Nucleus accumbens (tissue), 56 donors: Measurements from ENCODE around the gene ZDHHC7.

Experiments
- DNase-seq, 56 donors: peaks; one replicate each; lab custom pipeline; 2025; lab: John Stamatoyannopoulos, UW

ZDHHC7 gene

DNA sequence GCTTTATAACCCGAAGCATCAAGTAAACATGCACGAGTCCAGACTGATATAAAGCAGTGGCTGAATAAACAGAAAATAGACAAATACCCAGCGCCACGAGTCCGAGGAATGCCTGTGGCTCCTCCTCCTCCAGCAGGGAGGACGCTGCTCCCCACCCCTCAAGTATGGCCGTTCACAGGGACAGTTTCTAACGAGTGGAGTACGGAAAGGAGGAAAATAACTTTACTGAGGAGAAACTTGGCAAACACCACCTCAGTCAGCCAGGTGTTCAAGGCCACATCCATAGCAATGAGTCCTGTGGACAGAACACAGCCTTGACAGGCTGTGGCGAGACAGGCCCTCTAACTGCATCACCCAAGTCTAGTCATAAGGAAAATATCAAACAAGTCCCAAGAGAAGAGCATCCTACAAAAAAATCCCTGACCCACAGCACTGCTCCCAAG is 9.2 kb downstream of the ZDHHC7 start:
- DNase-seq = no peak

DNA sequence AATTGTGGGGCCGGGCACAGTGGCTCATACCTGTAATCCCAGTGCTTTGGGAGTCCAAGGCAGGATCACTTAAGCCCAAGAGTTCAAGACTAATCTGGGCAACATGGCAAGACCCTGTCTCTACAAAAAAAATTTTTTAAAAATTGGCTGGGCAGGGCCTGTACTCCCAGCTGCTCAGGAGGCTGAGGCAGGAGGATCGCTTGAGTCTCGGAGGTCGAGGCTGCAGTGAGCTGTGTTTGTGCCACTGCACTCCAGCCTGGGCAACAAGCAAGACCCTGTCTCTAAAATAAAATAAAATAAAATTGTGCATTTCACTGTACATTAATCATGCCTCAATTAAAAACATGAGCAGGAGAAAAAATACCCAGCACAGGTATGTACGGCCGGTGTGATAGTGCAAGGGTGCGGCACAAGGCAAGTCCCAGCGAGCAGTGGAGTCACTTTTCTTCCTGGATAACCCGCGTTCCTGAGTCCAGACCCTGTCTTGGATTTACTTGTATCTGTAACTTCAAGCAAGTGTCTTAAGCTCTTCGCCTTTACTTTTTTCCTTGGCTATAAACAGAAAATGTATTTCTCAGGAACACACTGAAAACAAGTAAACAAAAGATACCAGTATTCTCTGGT is 11.4 kb downstream of the ZDHHC7 start:
- no peak for DNase-seq

DNA sequence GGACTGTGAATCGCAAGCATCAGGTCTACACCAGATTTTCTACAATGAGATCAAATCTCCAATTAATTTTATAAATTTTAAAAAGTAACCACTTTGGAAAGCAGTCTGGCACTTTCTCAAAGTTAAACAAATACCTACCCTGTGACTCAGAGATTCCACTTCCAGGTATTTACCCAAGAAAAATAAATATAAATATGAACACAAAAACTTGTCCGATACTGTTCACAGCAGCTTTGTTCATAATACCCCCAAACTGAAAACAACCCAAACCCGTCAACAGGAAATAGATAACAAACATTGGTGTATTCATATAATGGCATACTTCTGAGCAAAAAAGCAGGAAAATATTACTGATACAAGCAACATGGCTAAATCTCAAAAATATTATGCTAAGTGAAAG is 12.1 kb downstream of the ZDHHC7 start:
- no peak for DNase-seq

DNA sequence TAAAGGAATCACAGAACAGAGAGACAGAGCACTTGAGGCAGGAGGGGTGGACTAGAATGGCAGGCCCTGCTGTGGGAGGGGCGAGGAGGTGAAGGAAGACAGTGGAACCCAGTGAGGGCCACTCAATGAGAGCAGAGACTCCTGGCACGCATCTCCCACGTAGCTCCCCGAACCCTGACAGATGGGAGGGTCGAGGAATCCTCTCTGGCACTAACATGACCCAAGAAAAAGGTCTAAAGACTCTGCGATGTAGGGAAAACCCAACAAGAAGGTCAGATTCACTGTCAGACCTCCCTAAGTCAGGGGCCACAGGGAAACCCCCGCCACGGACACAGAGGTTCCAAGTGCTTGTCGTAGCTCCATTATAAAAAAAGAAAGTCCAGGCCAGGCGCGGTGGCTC is 15.0 kb downstream of the ZDHHC7 start:
- DNase-seq = no peak

DNA sequence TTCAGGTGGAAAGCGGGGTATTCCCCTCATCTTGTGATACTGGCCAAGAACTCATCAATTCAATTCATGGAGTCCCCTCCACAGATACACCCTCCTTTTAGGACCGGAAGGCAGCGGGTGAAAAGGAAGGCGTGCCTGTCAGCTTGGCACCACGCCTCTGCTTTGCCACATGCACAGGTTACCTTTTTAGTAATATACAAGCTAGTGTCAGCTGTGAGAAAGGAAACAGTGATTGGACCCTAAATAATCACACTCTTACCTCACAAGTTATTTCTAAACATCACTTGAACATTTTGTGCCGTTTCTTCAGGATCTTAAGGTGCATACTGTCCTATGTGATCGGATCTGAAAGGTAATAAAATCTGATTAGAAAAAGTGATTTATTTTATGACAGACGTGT is 15.7 kb downstream of the ZDHHC7 start:
- DNase-seq = no peak

DNA sequence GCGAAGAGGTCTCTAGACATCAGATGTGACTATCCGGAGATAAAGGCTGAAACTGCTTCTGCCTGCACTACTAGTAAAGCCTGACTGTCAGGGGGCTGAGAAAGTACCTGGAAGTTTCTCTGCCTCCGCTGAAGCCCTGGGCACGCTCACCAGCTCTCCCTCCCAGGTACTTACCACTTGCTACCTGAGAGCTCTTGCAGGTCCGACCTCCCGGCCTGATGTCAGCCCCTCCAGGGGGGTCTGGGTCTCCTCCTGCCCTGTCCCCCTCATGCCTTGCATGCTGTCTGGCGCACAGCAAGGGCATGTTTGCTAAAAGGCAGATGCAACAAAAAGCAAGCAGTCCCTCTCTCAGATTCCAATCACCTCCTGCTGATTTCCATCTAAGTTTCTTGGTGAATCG is 17.4 kb downstream of the ZDHHC7 start:
- DNase-seq = no peak

DNA sequence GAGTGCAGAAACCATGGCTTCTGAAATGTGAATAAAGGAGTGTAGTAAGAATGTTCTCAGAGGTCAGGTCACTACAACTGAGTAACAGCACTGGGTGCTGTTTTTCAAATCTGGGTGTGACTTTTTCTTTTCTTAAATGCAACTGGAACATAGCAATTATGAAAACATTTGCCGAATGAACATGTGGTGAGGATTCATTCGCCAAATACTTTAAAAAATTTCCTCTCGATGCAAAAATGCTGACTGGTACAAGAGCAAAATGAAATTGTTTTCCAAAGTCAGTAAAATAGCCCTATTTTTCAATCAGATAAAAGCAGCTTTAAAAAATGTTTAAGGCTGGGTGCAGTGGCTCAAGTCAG is 18.6 kb downstream of the ZDHHC7 start:
- DNase-seq = no peak

DNA sequence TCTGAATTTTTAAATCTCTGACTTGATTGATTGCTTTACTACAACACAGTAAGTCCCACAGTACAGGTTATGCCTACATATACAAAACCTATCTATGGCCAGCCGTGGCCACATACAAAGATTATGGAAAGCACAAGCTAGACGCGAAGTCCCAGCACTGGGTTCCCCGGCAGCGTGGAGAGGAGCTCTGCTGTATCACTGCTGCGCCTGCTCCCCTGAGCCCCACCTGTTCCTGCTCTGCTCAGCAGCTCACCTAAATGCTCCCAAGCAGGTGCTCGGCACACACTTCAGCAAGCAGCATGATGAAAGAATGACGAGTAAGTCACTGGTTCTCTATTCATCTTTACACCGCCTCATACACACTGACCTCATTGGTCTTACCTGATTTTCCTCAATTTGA is 20.6 kb downstream of the ZDHHC7 start:
- no peak for DNase-seq

DNA sequence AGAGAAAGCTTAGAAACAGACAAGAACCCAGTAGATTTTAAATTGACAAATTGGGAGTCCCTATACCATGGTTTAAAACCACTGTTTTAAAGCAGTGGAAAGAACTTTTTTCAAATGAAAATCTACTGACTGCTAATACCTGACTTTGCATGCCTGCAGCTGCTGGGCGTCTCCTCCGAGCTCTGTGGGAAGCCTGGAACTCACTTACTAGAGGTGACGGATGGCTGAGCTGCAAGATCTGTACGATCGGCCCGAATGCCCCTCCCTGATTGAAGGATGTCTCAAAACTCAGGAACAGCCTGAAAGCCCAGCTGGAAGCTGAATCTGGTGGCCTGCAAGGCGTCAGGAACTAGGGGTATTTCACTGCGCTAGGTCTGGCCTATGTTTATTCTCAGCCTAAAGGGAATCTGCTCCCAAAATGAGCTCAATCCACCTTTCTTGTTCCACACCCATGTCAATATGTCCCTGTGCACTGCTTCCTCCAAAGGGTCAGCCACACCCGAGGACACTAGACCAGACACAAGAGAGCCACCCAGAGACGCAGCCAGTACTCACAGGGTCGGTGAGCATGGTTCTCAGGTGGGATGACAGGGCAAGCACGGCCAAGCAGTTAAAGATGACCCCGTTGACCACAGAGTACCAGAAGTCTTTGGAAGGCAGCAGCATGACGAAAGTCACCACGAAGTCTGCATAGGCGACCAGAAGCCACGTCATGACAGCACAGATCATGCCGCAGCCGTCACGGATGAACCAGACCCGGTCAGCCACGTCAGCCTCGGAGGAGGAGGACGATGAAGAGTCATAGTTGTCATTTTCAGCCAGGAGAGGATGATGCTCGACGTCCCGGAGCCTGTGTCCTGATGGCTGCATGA is 21.4 kb downstream of the ZDHHC7 start:
- DNase-seq = no peak

DNA sequence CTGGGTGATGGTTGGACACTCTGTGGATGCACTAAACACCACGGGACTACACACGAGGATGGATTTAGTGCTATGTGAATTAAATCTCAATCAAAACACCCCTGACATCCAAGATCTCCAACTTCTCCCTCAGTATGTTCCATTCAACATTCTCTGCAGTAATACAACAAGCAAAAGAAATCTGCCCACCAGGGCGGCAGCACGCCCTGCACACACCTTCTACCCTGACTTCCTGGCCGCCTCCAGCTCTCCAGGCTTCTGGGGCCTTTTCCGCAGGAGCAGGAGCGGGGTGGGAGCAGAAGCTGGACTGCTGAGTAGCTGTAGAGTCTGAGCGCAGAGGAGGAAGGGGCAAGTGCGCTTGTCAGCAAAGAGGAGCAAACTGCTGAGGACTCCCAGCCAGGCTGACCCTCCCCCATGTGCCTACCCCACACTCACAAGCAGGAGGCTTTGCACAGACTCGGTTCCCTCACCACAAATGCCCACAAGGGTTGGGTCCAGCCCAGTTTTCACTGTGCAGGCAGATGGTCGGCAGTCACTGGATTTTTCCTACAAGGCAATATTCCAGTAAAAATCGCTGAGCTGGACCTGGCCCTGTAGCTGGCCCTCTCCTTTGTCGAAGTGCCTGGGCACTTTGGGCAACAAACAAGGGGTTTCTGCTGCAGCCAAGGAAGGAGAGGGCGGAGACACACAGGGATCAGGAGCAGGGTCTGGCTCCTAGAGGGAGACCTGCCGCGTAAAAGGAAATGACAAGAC is 22.8 kb downstream of the ZDHHC7 start:
- no peak for DNase-seq

DNA sequence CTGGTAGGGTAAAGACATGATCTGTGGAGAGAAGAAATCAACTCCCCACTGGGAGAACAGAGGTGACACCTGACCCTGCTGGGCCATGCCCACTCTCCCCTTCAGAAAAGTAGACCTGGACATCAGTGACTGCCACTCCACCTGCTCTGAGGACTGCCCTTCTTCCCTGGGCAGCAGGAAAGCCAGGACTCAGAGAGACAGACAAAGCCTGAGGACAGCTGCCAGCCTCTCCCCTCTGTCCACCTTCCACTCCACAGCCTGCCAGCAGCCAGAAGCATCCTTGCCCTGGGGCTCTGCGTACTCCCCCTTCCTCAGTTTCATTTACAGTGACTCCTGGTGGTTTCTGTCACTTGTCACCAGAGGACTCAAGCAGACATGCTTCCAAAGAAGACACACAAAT is 24.5 kb downstream of the ZDHHC7 start:
- no peak for DNase-seq

DNA sequence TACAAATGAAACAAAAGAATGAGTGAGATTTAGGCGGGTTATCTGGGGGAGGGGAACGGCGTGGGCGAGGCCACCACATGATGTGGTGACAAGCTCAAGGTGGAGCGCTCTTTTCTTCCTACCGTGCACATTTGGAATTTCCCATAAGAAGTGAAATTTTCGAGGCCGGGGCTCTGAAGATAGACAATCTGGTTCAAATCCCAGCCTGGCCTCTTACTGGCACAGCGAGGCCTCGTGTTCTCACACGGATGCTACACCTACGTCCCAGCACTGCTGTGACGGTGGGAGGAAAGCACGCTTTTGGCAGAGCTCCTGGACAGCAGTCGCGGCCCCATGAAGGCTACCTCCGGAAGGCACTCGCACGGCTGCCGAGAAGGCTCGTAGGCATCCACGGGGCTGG is 25.2 kb downstream of the ZDHHC7 start:
- peak in 16 of 56 donors; percentile 4 to 65 (median 16) for DNase-seq

DNA sequence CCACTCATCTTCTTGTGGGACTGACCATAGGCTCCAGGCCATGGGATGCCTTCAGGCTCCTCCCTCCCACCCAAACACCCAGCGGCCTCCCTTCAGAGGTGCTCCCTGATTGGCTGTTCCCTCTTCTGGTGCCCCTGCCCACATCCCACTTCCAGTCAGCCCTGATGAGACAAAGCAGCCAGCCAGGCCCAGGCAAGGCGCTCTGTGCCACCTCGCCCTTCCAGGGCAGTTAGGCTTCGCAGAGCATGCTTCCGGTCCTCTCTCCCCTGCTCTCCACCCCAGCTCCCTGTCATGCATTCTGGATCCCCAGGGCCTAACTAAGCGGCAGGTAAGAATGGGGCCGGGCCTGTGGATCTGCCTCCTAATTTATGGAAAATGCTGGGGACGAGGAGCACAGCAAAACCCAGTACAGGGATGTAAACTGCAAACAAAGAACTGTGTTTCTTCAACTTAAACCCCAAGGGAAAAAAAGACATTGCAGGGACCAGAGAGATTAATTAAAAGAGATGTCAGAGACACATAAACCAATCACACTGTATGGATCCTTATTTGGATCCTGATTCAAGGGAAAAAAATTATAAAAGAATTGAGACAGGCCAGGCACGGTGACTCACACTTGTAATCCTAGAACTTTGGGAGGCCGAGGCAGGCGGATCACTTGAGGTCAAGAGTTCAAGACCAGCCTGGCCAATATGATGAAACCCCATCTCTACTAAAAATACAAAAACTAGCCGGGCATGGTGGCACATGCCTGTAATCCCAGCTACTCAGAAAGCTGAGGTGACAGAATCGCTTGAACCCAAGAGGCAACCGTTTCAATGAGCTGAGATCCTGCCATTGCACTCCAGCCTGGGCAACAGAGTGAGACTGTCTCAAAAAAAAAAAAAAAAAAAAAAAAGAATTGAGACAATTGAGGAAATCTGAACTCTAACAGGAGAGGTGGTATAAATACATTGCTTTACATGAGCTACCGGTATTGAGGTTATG is 26.0 kb downstream of the ZDHHC7 start:
- no peak for DNase-seq

DNA sequence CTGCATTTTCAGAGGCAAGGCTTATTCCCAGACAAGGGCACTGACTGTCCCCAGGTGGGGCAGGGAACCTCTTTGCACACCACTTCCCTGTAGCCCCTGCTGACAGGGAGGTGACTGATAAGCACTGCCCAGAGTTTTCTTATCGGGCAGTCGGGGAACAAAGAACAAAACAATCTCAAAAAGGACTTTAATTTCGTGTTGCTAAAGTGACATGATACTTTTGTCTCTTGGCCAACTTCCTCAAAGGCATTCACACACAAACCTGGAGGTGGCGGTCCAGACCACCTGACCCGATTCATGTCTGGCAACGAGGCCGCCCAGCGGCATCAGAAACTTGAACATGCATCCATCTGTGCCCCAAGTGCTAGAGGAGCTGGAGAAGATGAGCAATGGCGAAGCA is 28.9 kb downstream of the ZDHHC7 start:
- DNase-seq = peak in 1 of 56 donors; percentile 22

DNA sequence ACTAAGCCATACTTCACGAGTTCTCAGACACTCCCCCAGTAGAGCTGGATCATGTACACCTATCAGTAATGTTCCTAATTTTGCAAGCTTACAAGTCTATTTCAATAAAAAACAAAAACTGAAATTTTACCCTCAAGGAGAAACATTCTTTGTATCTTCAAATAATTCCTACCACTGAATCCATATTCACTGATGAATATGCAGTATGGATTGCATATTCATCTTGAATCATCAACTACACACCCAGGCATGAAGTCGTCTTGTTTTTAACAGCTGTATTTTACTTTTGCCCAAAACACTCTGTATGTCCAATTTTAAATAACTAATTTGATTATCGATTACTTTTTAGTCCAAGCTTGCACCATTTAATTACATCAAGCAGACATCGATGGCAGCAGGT is 31.8 kb downstream of the ZDHHC7 start:
- DNase-seq = no peak

DNA sequence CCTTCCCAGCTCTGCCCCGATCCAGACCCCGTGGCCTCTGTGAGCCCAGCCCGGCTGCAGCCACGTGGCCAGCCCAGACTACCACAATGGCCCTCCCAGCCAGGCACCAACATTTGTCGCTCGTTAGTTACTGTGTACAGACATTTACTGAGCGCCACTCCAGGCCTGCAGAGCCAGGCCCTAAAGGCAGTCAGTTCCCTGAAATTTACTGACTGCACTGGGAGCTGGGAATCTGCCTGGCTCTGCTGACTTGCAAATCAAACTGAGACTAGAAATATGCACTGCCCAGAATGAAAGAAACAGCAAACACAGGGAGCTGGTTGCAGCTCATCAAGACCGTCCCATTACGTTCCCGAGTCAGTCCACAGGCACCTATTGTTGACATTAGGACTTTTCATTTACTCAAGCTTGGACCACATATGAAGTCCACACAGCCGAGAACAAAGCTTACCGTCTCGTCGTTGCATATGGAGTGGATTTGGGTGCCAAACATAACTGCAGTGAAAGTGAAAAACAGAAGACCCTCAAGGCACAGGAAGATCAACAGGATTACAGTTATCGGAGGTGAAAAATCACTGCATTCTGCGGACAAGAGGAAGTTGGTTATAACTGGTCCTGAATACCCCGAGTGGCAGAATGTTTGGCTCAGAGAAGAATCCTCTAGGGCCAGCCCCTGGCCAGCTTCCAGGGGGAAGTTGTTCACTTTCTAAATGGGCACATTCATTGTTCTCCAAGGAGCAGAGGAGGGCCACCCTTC is 34.5 kb downstream of the ZDHHC7 start:
- peak in 23 of 56 donors; percentile 8 to 68 (median 30) for DNase-seq

DNA sequence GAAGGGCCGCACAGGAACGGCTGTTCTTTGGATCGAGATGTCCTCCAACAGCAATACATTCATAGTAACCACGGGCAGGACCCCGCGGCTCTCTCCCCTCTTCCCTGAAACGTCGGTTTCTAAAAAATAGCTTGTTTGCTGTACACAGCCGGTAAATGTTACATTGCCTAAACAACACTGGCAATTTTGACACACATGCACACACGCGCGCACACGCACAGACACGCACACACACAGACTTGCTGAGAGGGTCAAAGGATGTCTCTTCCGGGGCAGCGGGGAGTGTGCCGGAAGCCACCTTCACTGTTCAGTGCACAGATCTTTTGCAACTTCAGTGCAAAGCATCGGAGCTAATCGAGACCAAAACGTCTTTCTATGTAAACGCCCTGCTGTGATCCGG is 35.8 kb downstream of the ZDHHC7 start:
- no peak for DNase-seq

DNA sequence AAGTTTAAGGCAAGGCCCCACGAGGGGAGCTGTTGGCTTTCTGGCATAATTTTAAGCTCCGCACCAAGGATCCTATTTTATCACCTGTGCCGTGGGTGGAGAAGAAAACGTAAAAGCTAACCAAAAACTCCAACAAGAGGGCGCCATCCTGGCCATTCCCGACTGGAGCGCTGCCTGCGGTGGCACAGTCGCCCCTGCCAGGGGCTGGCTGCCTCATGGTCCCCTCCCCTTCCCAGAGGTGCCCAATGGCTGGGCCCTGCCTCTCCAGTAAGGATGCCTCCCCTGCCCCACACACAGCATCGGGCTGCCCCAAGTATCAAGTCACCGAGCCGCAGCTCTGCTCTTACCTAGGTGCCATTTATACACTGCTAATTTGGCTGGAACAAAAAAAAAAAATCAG is 36.3 kb downstream of the ZDHHC7 start:
- no peak for DNase-seq

DNA sequence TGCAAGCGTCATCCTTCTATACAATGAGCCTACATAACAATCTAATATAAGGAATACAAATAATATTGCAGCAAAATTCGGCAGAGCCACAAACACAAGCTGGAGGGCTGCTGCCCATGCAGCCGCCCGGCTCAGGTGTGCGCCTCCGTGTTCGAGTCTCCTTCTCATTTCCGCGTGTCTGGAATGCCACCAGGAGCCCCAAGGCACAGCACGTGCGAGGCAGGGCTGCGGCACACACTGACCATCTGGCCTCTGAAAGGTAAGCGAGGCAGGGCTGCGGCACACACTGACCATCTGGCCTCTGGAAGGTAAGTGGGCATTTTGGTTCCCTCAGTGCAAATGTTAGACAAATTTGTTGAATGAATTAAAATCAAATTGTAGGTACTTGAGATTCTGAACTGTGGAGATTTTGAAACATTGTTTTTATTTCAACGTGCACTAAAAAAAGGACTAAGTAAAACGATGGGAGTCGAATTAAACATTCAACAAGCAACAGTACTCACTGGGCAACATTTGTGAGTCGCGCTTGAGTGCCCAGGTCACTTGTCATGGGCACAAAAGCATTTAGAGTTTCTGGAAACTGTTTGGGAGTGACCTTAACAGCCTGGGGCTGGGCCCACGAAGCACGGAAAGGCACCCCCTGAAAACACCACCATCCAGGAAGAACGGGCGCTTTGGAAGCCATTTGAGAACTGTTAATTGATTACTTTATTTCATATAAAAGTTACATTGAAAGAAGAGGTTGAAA is 37.4 kb downstream of the ZDHHC7 start:
- DNase-seq = peak in 4 of 56 donors; percentile 14 to 21 (median 16)
